GM12874 (cell line): ENCODE results near the gene TMEM63B.

Experiments
- TF ChIP-seq, protein P1 (sequence below): IDR thresholded peaks from 2 replicates; pipeline ENCODE4 v1.5.1; 2011; ENCODE audit warnings: low read depth, mild to moderate bottlenecking, control low read depth, low read length, moderate library complexity; ENCODE audit not compliant: insufficient read depth

Gene TMEM63B

DNA sequence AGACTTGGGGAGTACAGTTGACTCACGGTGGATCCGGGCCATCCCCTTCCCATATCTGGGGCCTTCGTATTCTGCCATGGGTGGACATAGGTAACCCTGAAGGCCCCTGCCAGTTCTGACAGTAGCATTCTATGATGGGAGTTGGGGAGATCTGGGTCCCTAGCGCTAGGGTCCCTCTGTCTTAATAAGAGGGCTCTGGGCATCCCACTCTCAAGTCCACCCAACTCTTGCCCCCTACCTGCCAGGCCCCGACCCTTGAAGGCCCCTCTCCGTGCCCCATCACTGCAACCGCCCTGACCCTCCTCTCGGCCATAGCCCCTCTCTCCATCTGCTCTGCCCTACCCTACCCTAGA lies 24.7 kb downstream of the TMEM63B start:
- TF ChIP-seq, protein P1, sequence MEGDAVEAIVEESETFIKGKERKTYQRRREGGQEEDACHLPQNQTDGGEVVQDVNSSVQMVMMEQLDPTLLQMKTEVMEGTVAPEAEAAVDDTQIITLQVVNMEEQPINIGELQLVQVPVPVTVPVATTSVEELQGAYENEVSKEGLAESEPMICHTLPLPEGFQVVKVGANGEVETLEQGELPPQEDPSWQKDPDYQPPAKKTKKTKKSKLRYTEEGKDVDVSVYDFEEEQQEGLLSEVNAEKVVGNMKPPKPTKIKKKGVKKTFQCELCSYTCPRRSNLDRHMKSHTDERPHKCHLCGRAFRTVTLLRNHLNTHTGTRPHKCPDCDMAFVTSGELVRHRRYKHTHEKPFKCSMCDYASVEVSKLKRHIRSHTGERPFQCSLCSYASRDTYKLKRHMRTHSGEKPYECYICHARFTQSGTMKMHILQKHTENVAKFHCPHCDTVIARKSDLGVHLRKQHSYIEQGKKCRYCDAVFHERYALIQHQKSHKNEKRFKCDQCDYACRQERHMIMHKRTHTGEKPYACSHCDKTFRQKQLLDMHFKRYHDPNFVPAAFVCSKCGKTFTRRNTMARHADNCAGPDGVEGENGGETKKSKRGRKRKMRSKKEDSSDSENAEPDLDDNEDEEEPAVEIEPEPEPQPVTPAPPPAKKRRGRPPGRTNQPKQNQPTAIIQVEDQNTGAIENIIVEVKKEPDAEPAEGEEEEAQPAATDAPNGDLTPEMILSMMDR: no peak

DNA sequence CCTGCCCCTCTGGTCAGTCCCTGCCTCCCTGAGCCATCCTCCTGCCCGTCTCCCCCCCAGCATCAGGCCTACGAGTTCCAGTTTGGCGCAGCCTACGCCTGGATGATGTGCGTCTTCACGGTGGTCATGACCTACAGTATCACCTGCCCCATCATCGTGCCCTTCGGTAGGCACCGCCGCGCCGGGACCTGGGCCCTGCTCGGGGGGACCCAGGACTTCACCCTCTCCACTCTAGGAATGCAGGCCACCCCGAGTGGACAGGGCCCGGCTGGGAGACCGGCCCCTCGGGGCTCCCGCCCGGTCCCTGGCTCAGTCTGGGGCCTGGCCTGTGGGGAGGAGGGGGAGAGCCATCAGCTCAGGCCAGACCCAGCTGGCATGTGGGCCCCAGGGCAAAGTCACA lies 25.2 kb downstream of the TMEM63B start:
- TF ChIP-seq, protein P1: no peak

DNA sequence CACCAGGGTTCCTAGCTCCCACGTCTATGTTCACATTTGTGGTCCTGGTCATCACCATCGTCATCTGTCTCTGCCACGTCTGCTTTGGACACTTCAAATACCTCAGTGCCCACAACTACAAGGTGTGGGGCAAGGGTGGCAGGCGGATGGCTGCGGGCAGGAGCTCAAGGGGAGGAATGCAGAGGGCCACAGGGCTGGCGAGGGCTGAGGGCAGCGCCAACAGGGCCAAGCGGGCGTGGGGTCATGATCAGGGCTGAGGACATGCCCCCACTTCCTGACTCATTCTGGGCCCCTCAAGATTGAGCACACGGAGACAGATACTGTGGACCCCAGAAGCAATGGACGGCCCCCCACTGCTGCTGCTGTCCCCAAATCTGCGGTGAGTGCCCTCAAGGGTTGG lies 26.7 kb downstream of the TMEM63B start:
- TF ChIP-seq, protein P1: no peak

DNA sequence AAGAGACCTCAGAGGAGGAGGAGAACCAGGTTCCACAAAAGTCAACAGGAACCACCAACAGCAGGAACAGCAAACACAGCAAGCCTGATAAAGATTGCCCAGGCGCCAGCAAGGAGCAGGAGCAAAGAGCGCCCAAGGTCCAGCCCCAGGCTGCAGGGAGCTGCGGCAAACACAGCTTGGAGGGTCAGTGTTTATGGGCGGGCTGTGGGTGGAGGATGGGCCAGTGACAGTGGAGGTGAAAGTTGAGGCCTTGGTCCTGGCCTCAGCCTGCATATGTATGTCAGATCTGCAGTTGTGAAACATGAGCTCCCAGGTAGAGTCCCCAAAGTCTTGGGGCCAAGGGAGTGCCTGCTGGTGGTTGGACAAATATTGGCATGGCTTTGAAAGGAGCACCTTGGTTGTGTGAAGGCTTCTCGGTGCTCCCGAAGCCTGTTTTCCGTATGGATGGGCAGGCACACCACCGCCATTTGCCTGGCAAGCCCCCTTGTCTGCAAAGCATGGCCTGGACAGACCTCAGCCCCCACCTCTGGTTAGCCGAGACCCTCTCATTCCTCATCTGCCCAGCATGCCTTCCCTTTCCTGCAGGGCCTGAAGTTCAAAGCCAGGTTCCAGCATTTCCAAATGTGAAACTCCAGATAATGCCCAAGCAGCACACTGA lies 29.3 kb downstream of the TMEM63B start:
- TF ChIP-seq, protein P1: no peak

DNA sequence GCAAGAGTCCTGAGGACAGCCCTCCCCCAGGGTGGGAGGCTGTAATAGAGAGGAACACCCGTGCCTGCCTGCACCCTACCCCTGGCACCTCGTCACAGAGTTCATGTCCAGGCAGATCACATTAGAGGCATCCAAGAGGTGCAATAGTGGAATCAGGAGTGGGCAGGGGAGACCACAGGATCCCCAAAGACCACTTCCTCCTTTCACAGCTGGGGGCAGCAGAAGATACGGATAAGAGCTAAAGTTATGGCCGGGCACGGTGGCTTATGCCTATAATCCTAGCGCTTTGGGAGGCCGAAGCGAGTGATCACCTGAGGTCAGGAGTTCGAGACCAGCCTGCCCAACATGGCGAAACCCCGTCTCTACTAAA lies 29.8 kb downstream of the TMEM63B start:
- TF ChIP-seq, protein P1: no peak

DNA sequence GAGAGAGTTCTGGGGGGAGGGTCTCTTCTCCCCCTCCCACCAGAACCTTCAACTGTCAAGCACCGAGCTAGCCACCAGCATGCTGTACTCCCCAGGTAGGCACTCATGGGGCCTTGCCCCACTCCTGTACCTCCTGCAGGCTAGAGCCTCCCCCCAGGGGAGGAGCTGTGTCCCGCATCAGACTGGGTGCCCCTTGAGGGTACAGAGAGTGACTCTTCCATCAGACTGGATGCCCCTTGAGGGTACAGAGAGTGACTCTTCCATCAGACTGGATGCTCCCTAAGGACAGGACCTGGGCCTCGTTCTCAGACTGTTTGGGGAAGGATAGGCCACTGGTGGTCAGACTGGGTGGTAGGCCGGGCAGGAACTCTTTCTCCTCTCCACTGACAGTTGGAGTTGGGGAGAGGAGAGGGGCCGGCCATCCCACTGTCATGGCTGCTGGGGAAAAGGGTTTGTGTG lies 31.4 kb downstream of the TMEM63B start, which contains the start of gene CAPN11:
TSS of gene CAPN11 (plus strand) at position 51 of the 459 bp plus-strand sequence. CDS start at position 80, 29 bp downstream.
- TF ChIP-seq, protein P1: no peak

DNA sequence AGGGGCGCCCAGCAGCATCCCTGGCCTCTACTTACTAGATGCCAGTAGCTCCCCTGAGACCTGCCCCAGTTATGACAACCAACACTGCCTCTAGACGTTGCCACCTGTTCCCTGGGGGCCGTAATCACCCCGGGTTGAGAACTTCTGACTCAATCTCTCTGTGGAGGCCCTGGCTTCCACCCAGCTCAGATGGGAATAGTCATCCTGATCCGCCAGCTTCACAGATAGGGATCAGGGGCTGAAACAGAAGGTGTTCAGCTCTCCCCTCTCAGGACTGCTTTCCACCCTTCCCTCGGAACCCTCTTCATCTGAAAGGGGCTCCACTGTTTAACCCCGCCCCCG lies 34.6 kb downstream of the TMEM63B start:
- TF ChIP-seq, protein P1: no peak
